K562 (cell line): ENCODE measurements around the gene MTERF2. TPM values are rescaled to one million over a fixed set of nuclear protein-coding genes. Genes with fewer than 3 reads are reported as not detected.

ENCODE experiments used
- ATAC-seq: fragments of 200-7000 bp; cut with Tn5 transposase; 3 replicates; pipeline ENCODE4 v1.9.1; 2020; ENCODE audit warnings: moderate library complexity
- BruUV-seq: library from RNA; stranded (reverse); fragments of 400-500 nt; replicated peaks from 2 replicates; lab custom pipeline; 2021; lab: Mats Ljungman, UMichigan
- CTCF ChIA-PET: fragments of 300-600 bp; formaldehyde crosslinking; extraction: SDS; loops from one replicate; lab custom pipeline; 2021; ENCODE audit warnings: low intra/inter-chr PET ratio; lab: Yijun Ruan, JAX
- POLR2A ChIA-PET: fragments of 300-600, 350-650 bp; sonication (Branson Sonifier 250); formaldehyde crosslinking; extraction: SDS; loops from one replicate; lab custom pipeline; 2021; ENCODE audit warnings: antibody characterized with exemption, inconsistent platforms; lab: Yijun Ruan, JAX
- DNase-seq, 4 experiments: peaks; one replicate each; pipeline versions ENCODE4 v3.0.0 to v3.0.0-alpha.2; 2011 to 2018; ENCODE audit warnings: low spot score in 3 of 4, mixed read lengths in 3 of 4; ENCODE audit errors: extremely low read depth in 1 of 4
- FAIRE-seq: peaks from 2 replicates; lab custom pipeline; 2011; peaks lifted over from hg19 to GRCh38; lab: Jason Lieb, UNC
- H2AFZ ChIP-seq: 2 replicates; pipeline ENCODE4 v1.6.0; 2011; ENCODE audit warnings: low read depth, low read length, control low read depth, inconsistent platforms
- H3K27ac ChIP-seq: fragments of 200-600 bp; 3 replicates; pipeline ENCODE4 v1.8.0; 2011; ENCODE audit warnings: low read depth, mild to moderate bottlenecking, control low read depth, inconsistent platforms, low read length, moderate library complexity, mixed read lengths; ENCODE audit errors: extremely low read depth
- H3K27me3 ChIP-seq, 2 experiments: fragments of 300-600 bp in 1 of 2; 2 replicates in 1 of 2; 3 replicates in 1 of 2; pipeline versions ENCODE4 v1.6.0 to v1.8.0; 2011; ENCODE audit warnings: inconsistent platforms in 2 of 2, low read length in 2 of 2, mild to moderate bottlenecking in 1 of 2, mixed read lengths in 1 of 2, moderate library complexity in 1 of 2; ENCODE audit not compliant: control insufficient read depth in 2 of 2, insufficient read depth in 2 of 2
- H3K36me3 ChIP-seq: fragments of 300-600 bp; 3 replicates; pipeline ENCODE4 v1.8.0; 2011; ENCODE audit warnings: mild to moderate bottlenecking, low read length, inconsistent platforms; ENCODE audit not compliant: control insufficient read depth, insufficient read depth
- H3K4me1 ChIP-seq, 2 experiments: fragments of 200-600 bp in 1 of 2; replicated peaks in 1 of 2; 2 replicates in 1 of 2; 3 replicates in 1 of 2; pipeline versions ENCODE4 v1.5.1 to v1.8.0; 2011; ENCODE audit warnings: inconsistent platforms in 2 of 2, low read length in 2 of 2, mild to moderate bottlenecking in 1 of 2, mixed read lengths in 1 of 2, moderate library complexity in 1 of 2; ENCODE audit not compliant: control insufficient read depth in 2 of 2, insufficient read depth in 2 of 2
- H3K4me2 ChIP-seq: 2 replicates; pipeline ENCODE4 v1.6.1; 2011; ENCODE audit warnings: low read length, control low read depth, inconsistent platforms, mixed read lengths; ENCODE audit not compliant: insufficient read depth
- H3K4me3 ChIP-seq: fragments of 200-600 bp; sonication (generic), shearing (Covaris generic); 2 replicates; pipeline ENCODE4 v1.5.1; 2016; ENCODE audit warnings: control low read depth, inconsistent platforms
- H3K79me2 ChIP-seq: fragments of 200-600 bp; 3 replicates; pipeline ENCODE4 v1.8.0; 2011; ENCODE audit warnings: low read length, inconsistent platforms; ENCODE audit not compliant: control insufficient read depth, insufficient read depth
- H3K9ac ChIP-seq, 2 experiments: 2 replicates each; pipeline versions ENCODE4 v1.6.0 to v1.6.1; 2011; ENCODE audit warnings: low read depth in 2 of 2, low read length in 2 of 2, control low read depth in 1 of 2, inconsistent platforms in 1 of 2, mild to moderate bottlenecking in 1 of 2, mixed read lengths in 1 of 2; ENCODE audit not compliant: insufficient read depth in 1 of 2
- H3K9me1 ChIP-seq: one replicate; pipeline ENCODE4 v1.6.0; 2011; ENCODE audit warnings: inconsistent platforms, mild to moderate bottlenecking, low read length, moderate library complexity; ENCODE audit not compliant: control insufficient read depth, insufficient read depth
- H3K9me3 ChIP-seq: replicated peaks from 2 replicates; pipeline ENCODE4 v1.5.1; 2011; ENCODE audit warnings: low read depth, low read length, inconsistent platforms; ENCODE audit not compliant: control insufficient read depth, insufficient read depth
- H4K20me1 ChIP-seq: replicated peaks from 2 replicates; pipeline ENCODE4 v1.6.1; 2011; ENCODE audit warnings: low read length, inconsistent platforms, mixed read lengths; ENCODE audit not compliant: control insufficient read depth, insufficient read depth
- BMI1 ChIP-seq: fragments of 150-350 bp; IDR thresholded peaks from 2 replicates; pipeline ENCODE4 v1.6.1; 2014; ENCODE audit warnings: low read length
- BRD4 ChIP-seq: fragments of 200-600 bp; sonication (generic); IDR thresholded peaks from 2 replicates; pipeline ENCODE4 v1.6.1; 2017; ENCODE audit warnings: inconsistent platforms
- CLOCK ChIP-seq: fragments of 250-450 bp; sonication (Bioruptor Pico); IDR thresholded peaks from 2 replicates; pipeline ENCODE4 v1.4.0; 2020; ENCODE audit warnings: mild to moderate bottlenecking, moderate library complexity, borderline replicate concordance
- PKNOX1 ChIP-seq: fragments of 450-650 bp; IDR thresholded peaks from 2 replicates; pipeline ENCODE4 v1.6.1; 2016
- SAFB2 ChIP-seq: fragments of 200-400 bp; formaldehyde crosslinking; IDR thresholded peaks from 2 replicates; pipeline ENCODE4 v1.6.1; 2018; ENCODE audit warnings: borderline replicate concordance, low read length, low read depth, moderate library complexity; ENCODE audit not compliant: severe bottlenecking
- YY1 ChIP-seq, 3 experiments: IDR thresholded peaks; 2 replicates each; pipeline ENCODE4 v1.6.1; 2011; ENCODE audit warnings: low read length in 2 of 3, mild to moderate bottlenecking in 2 of 3, moderate library complexity in 2 of 3, borderline replicate concordance in 1 of 3, control low read depth in 1 of 3, low read depth in 1 of 3; ENCODE audit not compliant: insufficient read depth in 3 of 3, insufficient replicate concordance in 2 of 3, control insufficient read depth in 1 of 3, insufficient read length in 1 of 3; ENCODE audit errors: extremely low read depth in 1 of 3
- ZNF12 ChIP-seq: sonication (generic); formaldehyde crosslinking; IDR thresholded peaks from 2 replicates; pipeline ENCODE4 v1.4.0; 2020; ENCODE audit warnings: mild to moderate bottlenecking, missing genetic modification reagents
- ZNF561 ChIP-seq: fragments of 450-650 bp; formaldehyde crosslinking; conservative IDR thresholded peaks from 2 replicates; pipeline ENCODE4 v1.4.0; 2020; ENCODE audit warnings: mild to moderate bottlenecking, moderate library complexity
- WGBS: fragments of 100-300 bp; shearing (Covaris generic); methylation state at CpG from one replicate; pipeline ENCODE4 v1.1.6; 2016; ENCODE audit warnings: low coverage, mixed read lengths; ENCODE audit not compliant: insufficient coverage; ENCODE audit errors: missing lambda C conversion rate; 5-methylcytosine and 5-hydroxymethylcytosine counted together
- in situ Hi-C: fragments of 300-500 bp; cut with MboI; formaldehyde crosslinking; loops from 4 replicates; pipeline ENCODE4 v1.15.0; 2018; ENCODE audit warnings: inconsistent platforms, mixed read lengths
- intact Hi-C: fragments of 100-400 bp; cut with micrococcal nuclease; formaldehyde crosslinking; loops from 2 replicates; pipeline ENCODE4 v1.14.2; 2022
- polyA plus RNA-seq, 8 experiments: library from polyadenylated mRNA; depleted of rRNA in 4 of 8; stranded (reverse) in 5 of 8; unstranded in 3 of 8; fragments of >200 nt; fragmentation: Nextera tagmentation in 2 of 8; fragmentation: Illumina TruSeq in 1 of 8; extraction: Ambion mirVana in 2 of 8; extraction: Trizol in 1 of 8; gene quantifications; 2 replicates each; pipeline versions ENCODE4 v1.2.1 to v1.2.3, GENCODE V29; 2011 to 2014; ENCODE audit warnings: inconsistent platforms in 1 of 8, missing spikeins in 1 of 8
- total RNA-seq, 7 experiments: library from RNA; depleted of rRNA in 6 of 7; stranded (reverse); fragments of >200 nt in 6 of 7; fragmentation: Illumina TruSeq in 2 of 7; extraction: Trizol in 2 of 7; gene quantifications; 2 replicates each; pipeline versions ENCODE4 v1.2.1 to v1.2.3, GENCODE V29; 2011 to 2021; ENCODE audit warnings: low replicate concordance in 1 of 7

MTERF2 gene
- total and polyA plus RNA-seq, 9 of the 15 experiments (the other 6 are each of a cell fraction or from before 2014, with no cell fraction given): 10.0 to 63.2 (median 33.2) TPM

- H3K27ac ChIP-seq: no peak overlapping the region
- no peaks in the 10 kb centered on the region for H3K9me3 ChIP-seq
- H3K27me3 ChIP-seq: no peaks in the 10 kb centered on the region
- TF ChIP-seq ZNF12 (CRISPR knock-in tag) (no peak), BMI1 (no peak), ZNF561 (no peak), YY1 (IDR thresholded peaks at IDR 0.05; ENCODE audit: borderline replicate concordance in 1 of 3, control insufficient read depth in 1 of 3, extremely low read depth in 1 of 3, insufficient read depth in 3 of 3, insufficient read length in 1 of 3, insufficient replicate concordance in 2 of 3, low read depth in 1 of 3, low read length in 2 of 3) (no peak), BRD4 (no peak), CLOCK (CRISPR knock-in tag) (no peak), SAFB2 (no peak), PKNOX1 (no peak)
- CTCF ChIA-PET: no interaction called here
- FAIRE-seq (no peak), ATAC-seq (no peak), DNase-seq (no peak)
- no peaks in the 10 kb centered on the region for H3K4me1 ChIP-seq
- intact Hi-C loops: no loop called here
- in situ Hi-C loops: no loop called here
- no peak overlapping the region for H3K4me3 ChIP-seq
- peaks cover 4% of the 10 kb centered on the region; the same call in 1 of the 3 replicates for H3K36me3 ChIP-seq
- H3K9ac ChIP-seq: no peak overlapping the region
- POLR2A ChIA-PET: interaction anchor here (0.7 to 0.9 kb wide), 2 partner anchors 20 to 49 kb away, joined by 3 to 5 read pairs; no protein-coding TSS in a partner anchor
- no peak overlapping the region for H2AFZ ChIP-seq
- H3K9me1 ChIP-seq: no peaks in the 10 kb centered on the region
- no peak overlapping the region for H3K4me2 ChIP-seq
- 90% methylated on average over 4 of the region's 4 CpGs for WGBS
- no peaks in the 10 kb centered on the region for H4K20me1 ChIP-seq
- BruUV-seq: no TSS peak
- no peaks in the 10 kb centered on the region for H3K79me2 ChIP-seq
Observed at GRCh38 chr12:107007411-107007810, 20.5 kb upstream of the MTERF2 start.
